HCT116 (cell line): ENCODE results near the gene ABCA9. TPM values are rescaled to one million over a fixed set of nuclear protein-coding genes. Genes with fewer than 3 reads are reported as not detected.

Experiments
- ATAC-seq: fragments of 200-7000 bp; cut with Tn5 transposase; 2 replicates; pipeline ENCODE4 v1.9.1; 2020; ENCODE audit warnings: mild to moderate bottlenecking, moderate library complexity
- BruUV-seq: library from RNA; stranded (reverse); fragments of 400-500 nt; replicated peaks from 2 replicates; lab custom pipeline; 2021; lab: Mats Ljungman, UMichigan
- CTCF ChIA-PET: fragments of 300-600 bp; sonication (Branson Sonifier 250); formaldehyde crosslinking; loops from one replicate; lab custom pipeline; 2021; ENCODE audit warnings: antibody characterized with exemption; lab: Charles Lee
- POLR2A ChIA-PET: fragments of 300-600, 350-600 bp; sonication (Branson Sonifier 250); formaldehyde crosslinking; loops from one replicate; lab custom pipeline; 2021; ENCODE audit warnings: antibody characterized with exemption; lab: Charles Lee
- RAD21 ChIA-PET, 2 experiments: fragments of 300-600 bp; sonication (Branson Sonifier 250); formaldehyde crosslinking; loops; one replicate each; lab custom pipeline; 2023; ENCODE audit warnings: low total read pairs in 2 of 2; ENCODE audit not compliant: uncharacterized antibody in 2 of 2, unreplicated experiment in 2 of 2, low non-redundant PET in 1 of 2; lab: Charles Lee
- DNase-seq: peaks from one replicate; pipeline ENCODE4 v3.0.0-alpha.2; 2010; ENCODE audit warnings: low read depth, low spot score
- H2AFZ ChIP-seq: fragments of 200-600 bp; shearing (Covaris generic), sonication (generic); 2 replicates; pipeline ENCODE4 v1.6.1; 2017; ENCODE audit warnings: low read depth, mixed run types, mixed read lengths, antibody characterized with exemption, low read length; ENCODE audit not compliant: poor library complexity, severe bottlenecking
- H3K27ac ChIP-seq: 2 replicates; pipeline ENCODE4 v1.5.1; 2012; ENCODE audit warnings: low read depth, low read length
- H3K27me3 ChIP-seq: fragments of 200-600 bp; sonication (generic); 2 replicates; pipeline ENCODE4 v1.6.1; 2016; ENCODE audit warnings: mixed run types, low read length, mixed read lengths; ENCODE audit not compliant: insufficient read depth
- H3K36me3 ChIP-seq, 2 experiments: fragments of 200-500 bp in 1 of 2; fragments of 200-600 bp in 1 of 2; sonication (Bioruptor generic) in 1 of 2; sonication (generic) in 1 of 2; 2 replicates each; pipeline versions ENCODE4 v1.5.1 to v1.6.1; 2014 to 2016; ENCODE audit warnings: low read length in 2 of 2, inconsistent platforms in 1 of 2, mixed read lengths in 1 of 2, mixed run types in 1 of 2; ENCODE audit not compliant: insufficient read depth in 2 of 2, control insufficient read depth in 1 of 2
- H3K4me1 ChIP-seq, 2 experiments: fragments of 200-600 bp in 1 of 2; sonication (generic) in 1 of 2; 2 replicates each; pipeline versions ENCODE4 v1.5.1 to v1.6.1; 2012 to 2017; ENCODE audit warnings: low read length in 2 of 2, inconsistent platforms in 1 of 2, mild to moderate bottlenecking in 1 of 2, mixed read lengths in 1 of 2, mixed run types in 1 of 2, moderate library complexity in 1 of 2; ENCODE audit not compliant: insufficient read depth in 2 of 2, control insufficient read depth in 1 of 2
- H3K4me2 ChIP-seq: fragments of 200-600 bp; sonication (generic); 2 replicates; pipeline ENCODE4 v1.6.1; 2017; ENCODE audit warnings: mixed run types, low read length, mixed read lengths
- H3K4me3 ChIP-seq, 2 experiments: fragments of 200-600 bp in 1 of 2; sonication (generic) in 1 of 2; replicated peaks in 1 of 2; 2 replicates each; pipeline ENCODE4 v1.5.1; 2011 to 2016; ENCODE audit warnings: low read length in 2 of 2, control low read depth in 1 of 2, low read depth in 1 of 2, mild to moderate bottlenecking in 1 of 2, mixed read lengths in 1 of 2, mixed run types in 1 of 2
- H3K79me2 ChIP-seq: fragments of 200-600 bp; sonication (generic); 2 replicates; pipeline ENCODE4 v1.6.1; 2017; ENCODE audit warnings: mild to moderate bottlenecking, mixed run types, low read length, moderate library complexity, mixed read lengths; ENCODE audit not compliant: insufficient read depth
- H3K9ac ChIP-seq: fragments of 200-600 bp; sonication (generic); 2 replicates; pipeline ENCODE4 v1.6.1; 2016; ENCODE audit warnings: low read length, mixed read lengths
- H3K9me2 ChIP-seq: fragments of 200-600 bp; sonication (generic), shearing (Covaris generic); 2 replicates; pipeline ENCODE4 v1.6.1; 2017; ENCODE audit warnings: mixed run types, mild to moderate bottlenecking, moderate library complexity; ENCODE audit not compliant: insufficient read depth
- H3K9me3 ChIP-seq, 2 experiments: fragments of 200-500 bp in 1 of 2; fragments of 200-600 bp in 1 of 2; sonication (Bioruptor generic) in 1 of 2; sonication (generic) in 1 of 2; 2 replicates each; pipeline ENCODE4 v1.6.1; 2014 to 2017; ENCODE audit warnings: low read length in 2 of 2, mixed read lengths in 2 of 2, inconsistent platforms in 1 of 2, low read depth in 1 of 2, mild to moderate bottlenecking in 1 of 2, mixed run types in 1 of 2, moderate library complexity in 1 of 2; ENCODE audit not compliant: control insufficient read depth in 1 of 2, insufficient read depth in 1 of 2
- H4K20me1 ChIP-seq: fragments of 200-600 bp; sonication (generic), shearing (Covaris generic); 2 replicates; pipeline ENCODE4 v1.6.1; 2017; ENCODE audit warnings: mixed run types, mild to moderate bottlenecking, moderate library complexity; ENCODE audit not compliant: insufficient read depth
- ATF3 ChIP-seq: IDR thresholded peaks from 2 replicates; pipeline ENCODE4 v1.6.1; 2012
- CEBPB ChIP-seq: IDR thresholded peaks from 2 replicates; pipeline ENCODE4 v1.6.1; 2012; ENCODE audit warnings: low read depth
- ELF1 ChIP-seq: IDR thresholded peaks from 2 replicates; pipeline ENCODE4 v1.6.1; 2012; ENCODE audit warnings: low read depth, borderline replicate concordance
- EZH2 ChIP-seq: fragments of 200-600 bp; sonication (generic); IDR thresholded peaks from 2 replicates; pipeline ENCODE4 v1.6.1; 2017; ENCODE audit warnings: antibody characterized with exemption, mixed run types
- FOSL1 ChIP-seq: IDR thresholded peaks from 2 replicates; pipeline ENCODE4 v1.6.1; 2012; ENCODE audit warnings: low read depth
- JUND ChIP-seq: IDR thresholded peaks from 2 replicates; pipeline ENCODE4 v1.6.1; 2012
- MAX ChIP-seq: IDR thresholded peaks from 2 replicates; pipeline ENCODE4 v1.6.1; 2012
- POLR2A ChIP-seq: IDR thresholded peaks from 2 replicates; pipeline ENCODE4 v1.7.0; 2011; ENCODE audit warnings: borderline replicate concordance; ENCODE audit not compliant: insufficient read depth, insufficient read length; ENCODE audit errors: extremely low read depth
- RAD21 ChIP-seq: IDR thresholded peaks from 2 replicates; pipeline ENCODE4 v1.6.1; 2012; ENCODE audit warnings: low read depth, mild to moderate bottlenecking
- REST ChIP-seq: IDR thresholded peaks from 2 replicates; pipeline ENCODE4 v1.6.1; 2012; ENCODE audit warnings: low read depth
- SIN3A ChIP-seq: IDR thresholded peaks from 2 replicates; pipeline ENCODE4 v1.6.1; 2012; ENCODE audit warnings: low read depth
- SRF ChIP-seq: IDR thresholded peaks from 2 replicates; pipeline ENCODE4 v1.6.1; 2012; ENCODE audit warnings: low read depth
- TCF7L2 ChIP-seq: IDR thresholded peaks from 2 replicates; pipeline ENCODE4 v1.7.0; 2011; ENCODE audit warnings: borderline replicate concordance, inconsistent platforms; ENCODE audit not compliant: insufficient read depth, insufficient read length; ENCODE audit errors: extremely low read depth
- ZBTB33 ChIP-seq: IDR thresholded peaks from 2 replicates; pipeline ENCODE4 v1.6.1; 2011; ENCODE audit warnings: mild to moderate bottlenecking, low read length, moderate library complexity; ENCODE audit not compliant: insufficient replicate concordance; ENCODE audit errors: extremely low read depth
- ZFX ChIP-seq: fragments of 450-650 bp; IDR thresholded peaks from 2 replicates; pipeline ENCODE4 v1.6.1; 2017
- ZNF274 ChIP-seq: fragments of 200-500 bp; sonication (Bioruptor generic); IDR thresholded peaks from 2 replicates; pipeline ENCODE4 v1.6.1; 2014; ENCODE audit warnings: mild to moderate bottlenecking, low read depth, low read length, inconsistent platforms
- intact Hi-C: fragments of 100-400 bp; cut with micrococcal nuclease; formaldehyde crosslinking; loops from 2 replicates; pipeline ENCODE4 v1.10.0; 2022
- total RNA-seq: library from RNA; stranded (reverse); gene quantifications from one replicate; pipeline ENCODE4 v1.2.1, GENCODE V29; 2021; ENCODE audit not compliant: unreplicated experiment

The ABCA9 gene
- total RNA-seq, 1 experiment from 2014 or later: not detected

GRCh38 chr17:69103557-69104233, 43.0 kb upstream of the ABCA9 start (continued):
- no peak for TF ChIP-seq SRF
- TF ChIP-seq ZNF274: no peak
- TF ChIP-seq POLR2A: no peak
- TF ChIP-seq ATF3: no peak
- no peak for TF ChIP-seq ZBTB33
- TF ChIP-seq, all 23 proteins: peak for 0

GRCh38 chr17:69098625-69099024, 37.9 kb upstream of the ABCA9 start:
- H3K4me1 ChIP-seq: no peaks in the 10 kb centered on the region
- H3K4me2 ChIP-seq: no peak overlapping the region
- H3K4me3 ChIP-seq: no peak overlapping the region
- ChIA-PET CTCF (interaction anchor here (1.1 kb wide), 1 partner anchor 13 kb away, joined by 3 read pairs; no protein-coding TSS in a partner anchor), RAD21 (no interaction called here), POLR2A (no interaction called here)
- H3K9ac ChIP-seq: no peak overlapping the region
- no peaks in the 10 kb centered on the region for H3K36me3 ChIP-seq
- ATAC-seq (no peak), DNase-seq (no peak)
- no peaks in the 10 kb centered on the region for H3K9me3 ChIP-seq
- TF ChIP-seq RAD21 (no peak), EZH2 (no peak), POLR2A (no peak), MAX (no peak), TCF7L2 (no peak), ZFX (no peak), SIN3A (no peak), JUND (no peak), ATF3 (no peak), CEBPB (no peak), ZBTB33 (no peak), REST (no peak), SRF (no peak), FOSL1 (no peak), ELF1 (no peak)
- BruUV-seq: no TSS peak
- no peaks in the 10 kb centered on the region for H3K27me3 ChIP-seq
- no peak overlapping the region for H3K27ac ChIP-seq
- H3K79me2 ChIP-seq: no peaks in the 10 kb centered on the region
- no peaks in the 10 kb centered on the region; the same call in 1 of the 2 replicates for H3K9me2 ChIP-seq
- no peaks in the 10 kb centered on the region for H4K20me1 ChIP-seq
- no peak overlapping the region for H2AFZ ChIP-seq
- intact Hi-C loops: no loop called here
